HuH-7.5 (cell line): Measurements from ENCODE around the gene ATL3.
"Not testable (repeated sequence)": the region's sequence is repeated elsewhere in the genome, so short reads cannot be mapped to it uniquely, and the experiment has no call there.

Experiments used
- DNase-seq: peaks from one replicate; pipeline ENCODE4 v3.0.0; 2011; ENCODE audit warnings: low spot score

The ATL3 gene

GRCh38 chr11:63586451-63587166 lies 84.6 kb downstream of the ATL3 start:
- DNase-seq = no peak

DNA sequence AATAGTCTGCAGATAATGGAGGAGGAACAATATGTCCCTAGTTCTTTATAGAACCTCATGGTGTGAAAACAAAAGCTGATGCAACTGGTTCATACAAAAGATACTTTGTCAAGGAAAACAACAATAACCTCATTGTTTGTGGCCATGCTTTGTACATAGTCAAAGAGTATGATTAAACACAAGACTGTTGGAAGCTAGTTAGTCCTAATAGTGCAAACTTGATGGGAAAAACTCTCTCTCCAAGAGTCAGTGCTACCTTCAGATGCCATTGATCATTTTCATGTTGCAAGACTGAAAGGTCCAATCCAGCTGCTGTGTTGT lies 87.9 kb downstream of the ATL3 start:
- DNase-seq = no peak

DNA sequence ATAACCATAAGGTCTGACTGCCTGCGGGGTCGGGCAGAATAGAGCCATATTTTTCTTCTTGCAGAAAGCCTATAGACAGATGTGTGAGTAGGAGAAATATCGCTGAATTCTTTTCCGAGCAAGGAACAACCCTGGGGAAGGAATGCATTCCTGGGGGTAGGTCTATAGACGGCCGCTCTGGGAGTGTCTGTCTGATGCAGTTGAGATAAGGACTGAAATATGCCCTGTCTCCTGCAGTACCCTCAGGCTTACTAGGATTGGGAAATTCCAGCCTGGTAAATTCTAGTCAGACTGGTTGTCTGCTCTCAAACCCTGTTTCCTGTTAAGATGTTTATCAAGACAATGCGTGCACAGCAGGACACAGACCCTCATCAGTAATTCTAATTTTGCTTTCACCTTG lies 90.0 kb downstream of the ATL3 start:
- DNase-seq = not testable (repeated sequence)

DNA sequence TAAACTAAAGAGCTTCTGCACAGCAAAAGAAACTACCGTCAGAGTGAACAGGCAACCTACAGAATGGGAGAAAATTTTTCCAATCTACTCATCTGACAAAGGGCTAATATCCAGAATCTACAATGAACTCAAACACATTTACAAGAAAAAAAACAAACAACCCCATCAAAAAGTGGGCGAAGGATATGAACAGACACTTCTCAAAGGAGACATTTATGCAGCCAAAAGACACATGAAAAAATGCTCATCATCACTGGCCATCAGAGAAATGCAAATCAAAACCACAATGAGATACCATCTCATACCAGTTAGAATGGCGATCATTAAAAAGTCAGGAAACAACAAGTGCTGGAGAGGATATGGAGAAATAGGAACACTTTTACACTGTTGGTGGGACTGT lies 92.3 kb downstream of the ATL3 start:
- DNase-seq = not testable (repeated sequence)

DNA sequence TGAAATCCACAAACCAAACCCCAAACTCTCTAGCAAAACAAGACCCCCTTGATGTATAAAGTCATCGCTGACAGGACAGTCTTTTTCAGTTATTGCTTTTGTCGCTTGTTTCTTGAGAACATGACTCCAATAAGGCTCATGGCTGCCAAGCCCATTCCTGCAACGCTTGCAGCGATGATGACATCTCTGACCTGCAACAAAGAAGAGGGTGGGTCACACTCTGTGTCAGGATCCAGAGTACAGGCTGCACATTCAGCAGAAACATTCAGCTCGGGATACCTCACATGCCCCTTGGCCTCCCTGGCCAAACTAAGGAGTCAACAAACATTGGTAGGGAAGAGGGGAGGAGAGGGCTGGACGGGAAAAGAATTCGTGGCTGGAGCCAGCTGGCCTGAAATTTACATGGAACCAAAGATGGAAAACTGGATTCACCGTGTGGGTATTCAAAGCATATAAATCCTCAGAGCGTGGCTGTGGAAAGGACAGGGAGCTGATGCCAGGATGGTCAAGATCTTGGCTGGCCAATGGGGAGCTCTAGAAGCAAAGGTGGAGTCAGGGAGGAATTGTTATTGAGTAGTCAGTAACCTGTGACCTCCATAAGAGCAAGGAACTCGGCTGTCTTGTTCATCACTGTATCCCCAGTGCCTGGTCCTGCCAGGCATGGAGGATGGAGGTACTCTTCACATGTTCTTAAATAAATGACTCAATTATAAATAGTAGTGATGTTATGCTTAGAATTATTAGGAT lies 96.1 kb downstream of the ATL3 start:
- no peak for DNase-seq
